MM.1S (cell line): Measurements from ENCODE around the gene JAK3.

Experiments used
- DNase-seq: peaks from one replicate; pipeline ENCODE4 v3.0.0-alpha.2; 2015
- H2AFZ ChIP-seq: fragments of 300-600 bp; sonication (generic); 2 replicates; pipeline ENCODE4 v1.6.0; 2016; ENCODE audit warnings: antibody characterized with exemption, low read length
- H3F3A ChIP-seq: fragments of 300-600 bp; sonication (generic); 2 replicates; pipeline ENCODE4 v1.6.1; 2016; ENCODE audit warnings: mild to moderate bottlenecking, antibody characterized with exemption, low read length, moderate library complexity, mixed read lengths; ENCODE audit not compliant: insufficient read depth
- H3K27ac ChIP-seq: fragments of 300-600 bp; sonication (generic); 2 replicates; pipeline ENCODE4 v1.5.1; 2016; ENCODE audit warnings: mild to moderate bottlenecking, low read length
- H3K27me3 ChIP-seq: fragments of 300-600 bp; sonication (generic); replicated peaks from 2 replicates; pipeline ENCODE4 v1.6.0; 2016; ENCODE audit warnings: low read length; ENCODE audit not compliant: insufficient read depth
- H3K36me3 ChIP-seq: fragments of 300-600 bp; sonication (generic); replicated peaks from 2 replicates; pipeline ENCODE4 v1.6.1; 2016; ENCODE audit warnings: mild to moderate bottlenecking, low read length, mixed read lengths; ENCODE audit not compliant: insufficient read depth
- H3K4me1 ChIP-seq: fragments of 300-600 bp; sonication (generic); 2 replicates; pipeline ENCODE4 v1.6.1; 2016; ENCODE audit warnings: low read length, mixed read lengths
- H3K4me2 ChIP-seq: fragments of 300-600 bp; sonication (generic); 2 replicates; pipeline ENCODE4 v1.6.0; 2016; ENCODE audit warnings: low read depth, low read length
- H3K4me3 ChIP-seq: fragments of 300-600 bp; sonication (generic); 2 replicates; pipeline ENCODE4 v1.5.1; 2016; ENCODE audit warnings: low read length, mixed read lengths
- H3K79me2 ChIP-seq: fragments of 300-600 bp; sonication (generic); 2 replicates; pipeline ENCODE4 v1.6.1; 2016; ENCODE audit warnings: mixed run types, low read length, mixed read lengths
- H3K9ac ChIP-seq: fragments of 300-600 bp; sonication (generic); 2 replicates; pipeline ENCODE4 v1.6.1; 2016; ENCODE audit warnings: low read length, mixed read lengths
- H3K9me2 ChIP-seq: fragments of 300-600 bp; sonication (generic); replicated peaks from 2 replicates; pipeline ENCODE4 v1.6.1; 2016; ENCODE audit warnings: mild to moderate bottlenecking, low read length, mixed read lengths; ENCODE audit not compliant: insufficient read depth
- H3K9me3 ChIP-seq: fragments of 300-600 bp; sonication (generic); replicated peaks from 2 replicates; pipeline ENCODE4 v1.6.1; 2016; ENCODE audit warnings: mild to moderate bottlenecking, low read length, mixed read lengths; ENCODE audit not compliant: insufficient read depth
- H4K20me1 ChIP-seq: fragments of 300-600 bp; sonication (generic); 2 replicates; pipeline ENCODE4 v1.6.1; 2016; ENCODE audit warnings: mild to moderate bottlenecking, low read length, moderate library complexity, mixed read lengths; ENCODE audit not compliant: insufficient read depth
- CTCF ChIP-seq: fragments of 300-600 bp; sonication (generic); IDR thresholded peaks from 2 replicates; pipeline ENCODE4 v1.5.1; 2016; ENCODE audit warnings: antibody characterized with exemption, low read length, mixed read lengths
- EZH2 ChIP-seq: fragments of 300-600 bp; sonication (generic); optimal IDR thresholded peaks from 2 replicates; pipeline ENCODE3; 2017; ENCODE audit warnings: low read depth, mild to moderate bottlenecking, antibody characterized with exemption, low read length, mixed read lengths
- EZH2phosphoT487 ChIP-seq: fragments of 300-600 bp; sonication (generic); IDR thresholded peaks from 2 replicates; pipeline ENCODE4 v1.6.1; 2018; ENCODE audit warnings: antibody characterized with exemption, low read length

JAK3 gene

DNA sequence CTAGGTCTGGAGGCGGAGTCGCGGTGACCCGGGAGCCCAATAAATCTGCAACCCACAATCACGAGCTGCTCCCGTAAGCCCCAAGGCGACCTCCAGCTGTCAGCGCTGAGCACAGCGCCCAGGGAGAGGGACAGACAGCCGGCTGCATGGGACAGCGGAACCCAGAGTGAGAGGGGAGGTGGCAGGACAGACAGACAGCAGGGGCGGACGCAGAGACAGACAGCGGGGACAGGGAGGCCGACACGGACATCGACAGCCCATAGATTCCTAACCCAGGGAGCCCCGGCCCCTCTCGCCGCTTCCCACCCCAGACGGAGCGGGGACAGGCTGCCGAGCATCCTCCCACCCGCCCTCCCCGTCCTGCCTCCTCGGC, 24.1 kb upstream of the JAK3 start, which contains the start of gene SLC5A5:
Gene SLC5A5 (plus strand): TSS at position 68 of the 373 bp plus-strand sequence. CDS start 375 bp downstream, outside the sequence.
- H3K4me2 ChIP-seq: no peak within 1 kb of the TSS
- no peak within 1 kb of the TSS for H3K9ac ChIP-seq
- DNase-seq: no peak
- H3K27me3 ChIP-seq: peaks cover 72% of the 10 kb centered on the region
- no peak within 1 kb of the TSS for H3K27ac ChIP-seq
- TF ChIP-seq CTCF: no peak
- H3K9me2 ChIP-seq: no peaks in the 10 kb centered on the region
- H2AFZ ChIP-seq: no peak within 1 kb of the TSS
- H3K4me1 ChIP-seq: no peaks in the 10 kb centered on the region
- H3F3A ChIP-seq: no peaks in the 10 kb centered on the region
- no peaks in the 10 kb centered on the region for H3K9me3 ChIP-seq
- no peak within 1 kb of the TSS for H3K4me3 ChIP-seq
- H3K79me2 ChIP-seq: no peaks in the 10 kb centered on the region
- H3K36me3 ChIP-seq: no peaks in the 10 kb centered on the region
- no peaks in the 10 kb centered on the region for H4K20me1 ChIP-seq

DNA sequence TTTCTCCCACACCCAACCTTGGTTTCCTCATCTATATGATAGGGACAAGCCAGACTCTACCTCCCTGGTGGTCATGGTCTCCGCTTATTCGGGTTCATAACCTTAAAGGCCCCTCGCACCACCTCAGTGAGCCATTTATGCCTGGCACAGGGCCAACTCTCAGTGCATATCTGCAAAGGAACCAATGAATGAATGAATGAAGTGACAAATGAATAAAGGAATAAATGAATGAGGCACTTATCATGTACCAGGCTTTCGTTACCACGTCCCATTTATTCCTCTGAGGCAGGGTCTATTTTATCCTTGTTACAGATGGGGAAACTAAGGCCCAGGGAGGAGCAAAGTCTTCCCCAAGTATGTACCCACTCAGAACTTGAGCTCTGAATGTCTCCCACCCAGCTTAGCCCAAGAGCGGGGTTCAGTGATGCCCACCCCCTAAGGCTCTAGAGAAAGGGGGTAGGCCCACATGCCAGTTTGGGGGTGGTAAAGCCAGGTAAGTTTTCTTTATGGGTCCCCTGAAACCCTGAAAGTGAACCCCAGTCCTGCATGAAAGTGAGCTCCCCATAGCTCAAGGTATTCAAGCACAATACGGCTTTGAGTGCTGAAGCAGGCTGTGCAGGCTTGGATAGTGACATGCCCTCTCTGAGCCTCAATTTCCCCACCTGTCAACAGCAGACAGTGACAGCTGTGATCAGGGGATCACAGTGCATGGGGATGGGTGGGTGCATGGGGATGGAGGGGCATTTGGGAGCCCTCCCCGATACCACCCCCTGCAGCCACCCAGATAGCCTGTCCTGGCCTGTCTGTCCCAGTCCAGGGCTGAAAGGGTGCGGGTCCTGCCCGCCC, 23.5 kb upstream of the JAK3 start:
- no peak for DNase-seq
- no peak for TF ChIP-seq EZH2
- TF ChIP-seq CTCF: no peak
- TF ChIP-seq EZH2phosphoT487: no peak
- H3K4me2 ChIP-seq: no peak overlapping the region
- no peaks in the 10 kb centered on the region for H3K4me1 ChIP-seq
- no peaks in the 10 kb centered on the region for H4K20me1 ChIP-seq
- H3K9ac ChIP-seq: no peak overlapping the region
- H2AFZ ChIP-seq: no peak overlapping the region
- H3K4me3 ChIP-seq: no peak overlapping the region
- no peak overlapping the region for H3K27ac ChIP-seq
- H3K79me2 ChIP-seq: no peaks in the 10 kb centered on the region
- H3K27me3 ChIP-seq: peaks cover 74% of the 10 kb centered on the region
- H3K9me3 ChIP-seq: no peaks in the 10 kb centered on the region
- no peaks in the 10 kb centered on the region for H3K9me2 ChIP-seq
- no peaks in the 10 kb centered on the region for H3K36me3 ChIP-seq
- H3F3A ChIP-seq: no peaks in the 10 kb centered on the region

GRCh38 chr19:17869114-17869608, 21.4 kb upstream of the JAK3 start:
- no peaks in the 10 kb centered on the region for H3K9me2 ChIP-seq
- H3K27ac ChIP-seq: no peak overlapping the region
- no peak overlapping the region for H3K4me2 ChIP-seq
- H4K20me1 ChIP-seq: peaks cover 4% of the 10 kb centered on the region; the same call in 1 of the 2 replicates
- H3F3A ChIP-seq: peaks cover 16% of the 10 kb centered on the region
- no peak overlapping the region for H3K9ac ChIP-seq
- H3K4me1 ChIP-seq: no peaks in the 10 kb centered on the region
- H3K4me3 ChIP-seq: no peak overlapping the region
- H3K9me3 ChIP-seq: no peaks in the 10 kb centered on the region
- TF ChIP-seq CTCF: no peak
- TF ChIP-seq EZH2: no peak
- no peak for TF ChIP-seq EZH2phosphoT487
- no peaks in the 10 kb centered on the region for H3K36me3 ChIP-seq
- peaks cover 60% of the 10 kb centered on the region for H3K27me3 ChIP-seq
- H2AFZ ChIP-seq: no peak overlapping the region
- H3K79me2 ChIP-seq: no peaks in the 10 kb centered on the region
- DNase-seq: no peak
